ENCODE data around the gene BCAS3.

DNA sequence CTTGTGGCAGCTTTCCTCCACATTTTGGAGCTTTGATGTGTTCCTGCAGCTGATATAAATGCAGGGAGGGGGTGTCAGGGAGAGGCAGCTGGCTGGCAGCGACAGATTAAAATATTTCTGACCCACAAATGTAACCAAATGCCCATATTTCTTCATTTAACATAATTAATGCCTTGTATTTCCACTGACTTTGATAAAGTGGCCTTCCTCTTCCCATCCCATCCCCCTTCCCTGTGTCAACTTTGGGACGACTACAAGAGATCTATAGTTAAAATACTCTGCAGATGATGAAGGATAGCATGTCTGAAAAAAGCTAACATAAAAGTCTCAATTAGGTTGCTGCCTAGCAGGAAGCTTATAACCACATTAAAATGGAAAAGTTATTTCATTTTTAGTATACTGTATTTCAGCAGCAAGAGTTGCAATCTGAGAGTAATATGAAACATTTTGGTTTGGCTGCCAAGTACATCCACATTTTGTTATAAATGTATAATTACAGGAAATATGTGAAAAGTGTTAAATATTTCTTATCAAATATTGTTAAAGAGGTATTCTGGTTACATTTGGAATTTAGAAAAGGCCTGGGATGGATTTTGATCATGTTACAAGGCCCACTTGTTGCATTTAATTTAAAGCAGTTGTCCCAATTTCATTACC, 483.3 kb downstream of the BCAS3 start:
- TF ChIP-seq YY1 (IDR thresholded peaks at IDR 0.05; ENCODE audit: low read depth) (no peak), TCF12 (IDR thresholded peaks at IDR 0.05; ENCODE audit: low read depth) (no peak), NFIC (IDR thresholded peaks at IDR 0.05) (no peak), RAD21 (IDR thresholded peaks at IDR 0.05; ENCODE audit: low read depth) (no peak)
- TF ChIP-seq, protein P1, sequence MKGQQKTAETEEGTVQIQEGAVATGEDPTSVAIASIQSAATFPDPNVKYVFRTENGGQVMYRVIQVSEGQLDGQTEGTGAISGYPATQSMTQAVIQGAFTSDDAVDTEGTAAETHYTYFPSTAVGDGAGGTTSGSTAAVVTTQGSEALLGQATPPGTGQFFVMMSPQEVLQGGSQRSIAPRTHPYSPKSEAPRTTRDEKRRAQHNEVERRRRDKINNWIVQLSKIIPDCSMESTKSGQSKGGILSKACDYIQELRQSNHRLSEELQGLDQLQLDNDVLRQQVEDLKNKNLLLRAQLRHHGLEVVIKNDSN (IDR thresholded peaks at IDR 0.05), result no peak

Measured in Ishikawa (cell line).